HG02678 (cell line): ENCODE results near the gene CCDC171.
A peak's percentile ranks its signal among the peaks of the same experiment; 100 is the strongest.
"Not testable (repeated sequence)": the region's sequence is repeated elsewhere in the genome, so short reads cannot be mapped to it uniquely, and the experiment has no call there.

Source experiments
- ATAC-seq: cut with Tn5 transposase; IDR thresholded peaks from one replicate; pipeline ENCODE4 v1.9.1; 2021; ENCODE audit warnings: mild to moderate bottlenecking, moderate library complexity; ENCODE audit not compliant: unreplicated experiment

The CCDC171 gene

DNA sequence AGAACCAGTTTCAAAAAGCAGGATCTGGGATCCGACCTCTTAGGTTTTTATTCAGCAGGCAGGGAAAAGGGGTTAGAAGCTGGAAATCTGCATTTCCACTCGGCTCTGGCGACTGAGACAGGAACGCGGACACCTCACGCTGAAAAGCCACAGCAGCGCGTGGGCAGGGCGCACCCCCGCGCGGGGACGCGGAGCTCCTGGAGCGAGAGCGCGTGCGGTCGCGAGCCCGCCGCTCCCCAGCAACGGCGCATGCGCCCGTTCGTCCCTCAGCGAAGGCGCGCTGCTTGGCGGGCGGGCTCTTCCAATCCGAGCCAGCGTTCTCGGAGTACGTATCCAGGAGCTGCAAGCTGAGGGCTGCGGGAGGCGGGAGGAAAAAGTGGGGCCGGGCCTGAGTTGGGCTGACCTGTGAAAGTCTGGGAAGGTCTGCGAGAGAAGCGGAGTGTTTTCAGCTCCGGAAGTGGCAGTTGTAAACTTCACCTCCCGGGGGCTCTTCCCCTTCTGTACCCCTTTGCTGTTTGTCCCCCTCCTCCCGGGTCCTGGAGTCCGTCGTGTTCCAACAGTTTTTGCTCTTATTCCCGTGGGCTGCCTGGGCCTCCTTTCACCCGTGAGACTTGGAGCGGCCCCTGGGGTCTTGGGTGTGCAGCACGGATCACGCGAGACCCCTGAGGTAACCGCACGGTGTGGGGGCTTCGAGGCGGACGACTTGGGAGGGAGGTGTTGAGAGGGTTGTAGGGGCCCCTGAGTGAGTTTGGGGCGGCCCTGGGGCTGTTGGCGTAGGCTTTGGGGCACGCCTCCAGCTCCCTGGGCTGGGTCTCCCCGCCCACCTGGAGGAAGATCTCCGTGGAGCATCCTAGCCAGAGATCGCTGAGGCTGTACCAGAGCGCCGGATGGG lies at the start of gene CCDC171:
Gene CCDC171 (plus strand): TSS at position 408 of the 892 bp plus-strand sequence. CDS start 11,046 bp downstream, outside the sequence.
- ATAC-seq = peak; percentile 81

DNA sequence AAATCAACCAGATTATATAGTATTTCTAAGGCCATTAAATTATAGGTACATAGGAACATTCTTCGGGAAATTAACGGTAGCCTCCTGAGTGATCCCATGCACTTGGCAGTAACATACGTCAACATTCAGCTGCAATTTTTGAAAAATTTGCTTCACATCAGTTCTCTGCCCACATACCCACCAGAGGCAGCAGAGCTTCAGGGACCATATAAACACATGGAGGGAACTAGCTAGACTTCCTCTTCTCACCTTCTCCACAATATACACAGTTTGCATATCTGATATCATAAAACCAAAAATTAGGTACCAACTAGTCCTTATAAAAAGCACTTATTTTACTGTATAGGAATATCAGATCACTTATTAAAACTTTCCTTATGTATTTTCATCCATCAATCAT lies 46.9 kb upstream of the CCDC171 start:
- ATAC-seq = no peak

DNA sequence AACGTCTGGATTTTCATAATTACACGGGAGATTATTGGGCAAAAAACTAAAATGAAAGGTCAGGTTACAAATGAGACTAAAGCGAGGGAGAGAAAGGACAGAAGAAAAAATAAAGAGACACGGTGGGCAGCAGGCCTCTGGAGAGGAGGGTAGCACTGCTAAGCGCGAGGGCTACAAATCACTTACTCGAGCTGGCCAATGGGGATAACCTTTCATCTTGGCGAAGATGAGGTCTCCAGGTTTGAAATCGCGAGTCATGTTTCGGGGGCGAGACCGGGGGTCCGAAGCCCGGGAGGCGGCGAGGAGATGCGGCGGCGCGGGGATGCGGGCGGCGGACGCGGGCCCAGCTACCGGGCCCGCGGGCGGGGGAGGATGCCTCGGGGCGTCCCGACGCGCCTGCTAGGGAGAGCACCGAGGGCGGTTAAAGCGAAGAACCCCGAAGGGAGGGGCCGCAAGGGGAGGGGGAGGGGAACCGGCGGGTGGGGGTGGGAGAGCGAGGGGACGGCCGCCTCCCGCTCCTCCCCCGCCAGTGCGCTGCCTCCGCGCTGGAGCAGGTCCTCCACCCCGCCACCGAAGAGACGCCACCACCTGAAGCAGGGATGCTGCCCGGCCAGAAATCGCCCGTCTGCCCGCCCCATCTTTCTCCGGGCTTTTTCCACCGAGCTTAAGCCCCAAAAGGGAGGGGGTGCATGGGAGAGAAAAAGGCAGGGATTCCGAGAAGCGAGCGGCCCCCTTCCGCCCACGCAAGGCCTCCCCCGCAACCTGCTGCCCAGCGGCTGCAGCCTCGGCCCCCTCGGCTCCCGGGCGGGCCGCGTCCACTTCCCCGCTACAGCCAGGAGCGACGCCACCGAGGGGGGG lies 42.7 kb upstream of the CCDC171 start:
- ATAC-seq = peak; percentile 38

DNA sequence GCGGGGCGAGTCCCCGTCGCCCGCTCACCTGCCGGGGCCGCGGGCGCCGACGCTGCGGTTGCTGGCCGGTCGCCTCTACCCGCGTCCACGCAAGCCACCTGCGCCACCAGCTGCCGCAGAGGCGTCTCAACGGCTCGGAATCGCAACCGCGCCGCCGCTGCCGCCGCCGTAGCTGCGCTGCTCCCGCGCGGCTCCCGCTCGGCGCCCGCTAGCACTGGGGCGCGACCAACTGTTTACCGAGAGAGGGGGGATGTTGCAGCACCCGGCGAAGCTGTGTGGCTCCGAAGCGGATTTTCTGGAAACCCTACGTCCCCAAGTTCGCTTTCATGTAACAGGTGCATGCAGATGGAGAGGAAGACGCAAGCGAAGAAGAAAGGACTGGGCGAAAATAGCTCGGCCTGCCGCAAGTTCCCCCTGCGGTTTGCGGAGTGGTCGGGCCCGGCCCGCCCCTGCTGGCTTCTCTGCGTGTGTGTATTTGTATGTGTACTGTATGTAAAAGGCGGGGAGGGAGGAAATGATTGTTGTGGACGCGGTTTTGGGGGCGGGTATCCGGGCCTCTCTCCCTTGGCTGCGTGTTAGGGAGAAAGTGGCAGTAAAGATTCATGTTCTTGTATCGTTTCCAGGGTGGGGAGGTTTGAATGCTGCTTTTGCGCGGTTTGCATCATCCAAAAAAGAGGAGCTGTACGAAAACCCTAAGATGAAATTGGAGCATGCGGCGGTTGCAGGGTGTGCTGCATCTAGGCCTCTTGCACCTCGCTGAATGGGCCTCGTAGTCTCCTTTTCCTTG lies 41.9 kb upstream of the CCDC171 start, which contains the start of gene PSIP1:
Gene PSIP1 (minus strand): TSS at position 182 of the 787 bp plus-strand sequence. CDS start 782 bp downstream, outside the sequence.
- ATAC-seq = peak; percentile 76

DNA sequence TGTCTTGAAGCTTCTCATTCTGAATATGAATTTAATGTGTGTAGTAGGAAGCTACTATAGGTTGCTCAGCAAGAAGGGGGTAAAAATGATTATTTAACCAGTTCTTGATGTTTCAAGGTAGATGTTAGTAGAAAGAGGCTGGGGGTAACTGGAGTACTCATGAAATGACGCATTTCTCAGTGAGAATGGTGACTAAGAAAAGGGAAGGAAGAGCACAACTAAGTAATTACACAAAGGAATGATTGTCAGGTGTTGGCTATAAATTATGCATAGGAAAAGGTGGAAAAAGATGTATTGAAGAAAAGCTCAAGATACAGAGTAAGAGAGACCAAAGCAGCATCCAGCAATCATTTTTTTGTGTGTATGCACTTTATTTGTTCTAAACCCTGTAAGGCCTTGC lies 40.6 kb upstream of the CCDC171 start:
- ATAC-seq = no peak

DNA sequence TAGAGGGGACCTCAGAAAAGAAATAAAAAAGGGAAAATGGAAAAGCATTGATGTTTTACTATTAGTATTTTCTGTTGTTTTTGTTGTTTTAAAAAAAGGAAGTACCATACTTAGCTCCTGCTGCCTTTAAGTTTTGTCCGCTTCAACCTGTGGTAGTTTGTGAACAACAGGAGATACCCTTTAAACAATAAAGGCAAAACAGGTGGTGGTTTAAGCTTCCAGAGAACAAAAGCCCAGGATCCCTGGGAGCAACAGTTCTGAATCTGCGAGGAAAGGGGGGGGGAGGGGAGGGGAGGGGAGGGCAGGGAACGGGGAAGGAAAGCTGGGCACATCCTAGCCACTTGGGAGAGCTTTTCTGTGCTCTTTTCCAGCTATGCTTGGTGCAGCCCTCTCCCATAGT lies 40.0 kb upstream of the CCDC171 start:
- ATAC-seq = no peak

DNA sequence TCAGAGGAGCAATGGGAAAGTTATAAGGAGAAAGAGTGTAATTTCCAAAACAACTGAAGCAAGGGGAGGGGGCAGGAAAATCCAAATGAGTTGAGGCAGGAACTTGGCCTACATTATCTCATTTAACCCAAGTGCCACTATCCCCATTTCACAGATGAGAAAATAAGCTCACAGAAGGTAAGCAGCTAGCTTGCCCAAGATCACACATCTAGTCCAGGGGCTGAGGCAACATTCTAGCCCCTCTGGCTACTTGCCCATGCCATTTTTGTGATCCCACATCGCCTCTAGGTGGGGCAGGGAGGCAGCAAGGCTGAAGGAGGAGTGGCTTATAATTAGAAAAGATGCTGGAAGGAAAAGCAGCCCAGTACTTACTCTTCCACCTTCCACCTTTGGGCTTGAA lies 39.5 kb upstream of the CCDC171 start:
- no peak for ATAC-seq

DNA sequence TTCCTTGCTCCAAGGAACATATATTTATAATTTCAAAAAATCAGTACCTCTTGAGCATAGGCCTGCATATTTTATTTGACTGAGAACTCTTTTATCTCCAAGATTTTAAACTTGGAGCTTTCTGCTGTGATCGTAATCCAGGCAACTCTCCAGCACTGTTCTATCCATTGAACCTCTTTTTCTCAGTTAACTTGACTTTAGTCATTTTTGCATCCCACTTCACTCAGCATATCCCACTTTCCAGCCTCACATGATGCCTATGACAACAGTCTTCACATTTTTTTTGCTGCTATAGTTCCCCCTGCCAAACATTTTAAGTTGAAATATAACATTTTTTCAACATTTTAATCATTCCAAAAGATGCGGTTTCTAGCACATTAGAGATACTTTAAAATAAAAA lies 33.0 kb upstream of the CCDC171 start:
- ATAC-seq = no peak

DNA sequence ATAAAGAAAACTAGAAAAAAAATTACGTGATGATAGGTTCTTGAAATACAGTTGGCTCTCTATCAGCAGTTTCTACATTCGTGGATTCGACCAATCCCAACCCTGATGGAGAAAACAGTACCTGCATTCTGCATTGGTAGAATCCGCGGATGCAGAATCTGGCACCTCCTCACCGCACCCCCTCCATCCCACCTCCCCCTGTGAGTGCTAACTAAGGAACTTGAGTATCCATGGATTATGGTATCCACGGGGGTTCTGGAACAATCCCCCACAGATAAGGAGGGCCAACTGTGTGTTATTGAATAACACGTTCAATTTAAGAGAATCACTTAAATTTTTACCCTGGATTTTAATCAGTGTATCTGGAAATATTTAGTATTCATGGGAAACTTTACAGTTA lies 31.6 kb upstream of the CCDC171 start:
- no peak for ATAC-seq

DNA sequence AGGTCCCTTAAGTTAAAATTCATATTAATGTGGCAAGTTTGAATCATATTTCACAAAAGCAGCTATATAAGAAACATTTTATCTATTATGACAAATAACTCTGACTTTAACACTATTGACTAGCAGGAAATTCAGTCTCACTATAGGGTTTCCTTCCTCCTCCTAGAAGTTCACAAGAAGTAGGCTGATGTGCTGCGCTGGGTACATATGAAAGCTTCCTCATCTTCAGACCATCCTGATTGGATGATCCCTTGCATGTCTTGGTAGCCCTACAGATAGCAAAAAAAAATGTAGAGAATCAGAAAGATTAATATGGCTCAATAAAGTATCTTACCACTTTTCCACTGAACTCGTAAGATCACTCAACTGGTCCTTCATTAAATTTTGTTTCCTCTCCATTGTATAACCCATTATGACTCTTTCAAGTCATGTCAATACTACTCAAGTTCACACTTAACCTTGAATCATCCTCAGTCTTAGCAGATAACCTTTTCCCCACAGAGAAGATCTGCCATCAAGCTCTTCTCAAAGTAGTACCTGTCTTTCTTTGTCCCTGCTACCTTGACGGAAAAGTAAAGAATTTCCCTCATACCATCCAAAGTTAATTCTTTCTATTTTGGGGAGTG lies 30.6 kb upstream of the CCDC171 start:
- ATAC-seq = no peak

DNA sequence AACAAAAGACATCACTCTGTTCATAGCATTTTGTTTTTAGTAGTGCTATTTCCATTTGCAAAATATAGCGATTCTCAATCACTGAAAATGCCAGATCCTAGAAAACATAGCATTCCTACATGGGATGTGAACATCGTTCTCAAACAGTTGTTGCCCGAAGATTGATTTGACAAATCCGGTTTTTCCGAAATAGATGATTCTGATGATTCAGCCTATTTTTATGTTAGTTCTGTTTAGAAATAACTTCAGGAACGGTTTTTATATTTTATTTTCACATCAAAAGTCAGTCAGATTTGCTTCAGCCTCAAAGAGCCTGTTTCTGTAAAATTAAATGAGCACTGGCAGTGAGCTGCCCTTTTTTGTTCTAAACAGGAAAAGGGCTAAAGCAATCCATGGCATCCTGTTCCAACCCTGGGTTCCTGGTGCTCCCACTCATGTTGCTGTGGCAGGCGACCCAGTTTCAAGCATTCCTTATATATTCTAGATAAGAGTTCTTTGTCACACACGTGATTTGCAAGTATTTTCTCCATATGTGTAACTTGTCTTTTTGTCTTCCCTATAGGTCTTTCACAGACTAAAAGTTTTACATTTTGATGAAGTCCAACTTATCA lies 27.9 kb upstream of the CCDC171 start:
- ATAC-seq = no peak

DNA sequence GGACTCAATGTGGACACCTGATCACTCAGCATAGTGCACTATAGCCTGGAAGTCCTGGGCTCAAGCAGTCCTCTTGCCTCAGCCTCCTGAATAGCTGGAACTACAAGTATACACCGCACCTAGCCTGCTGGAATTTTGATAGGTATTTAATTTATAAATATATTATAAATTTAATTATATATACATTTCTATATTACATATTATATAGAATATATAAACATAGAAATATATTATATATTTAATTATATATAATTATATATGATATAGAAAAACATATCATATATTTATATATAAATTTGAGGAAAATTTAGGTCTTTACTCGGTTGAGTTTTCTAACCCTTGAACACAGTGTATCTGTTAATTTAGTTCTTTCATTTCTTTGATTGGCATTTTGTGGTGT lies 26.9 kb upstream of the CCDC171 start:
- ATAC-seq = no peak

DNA sequence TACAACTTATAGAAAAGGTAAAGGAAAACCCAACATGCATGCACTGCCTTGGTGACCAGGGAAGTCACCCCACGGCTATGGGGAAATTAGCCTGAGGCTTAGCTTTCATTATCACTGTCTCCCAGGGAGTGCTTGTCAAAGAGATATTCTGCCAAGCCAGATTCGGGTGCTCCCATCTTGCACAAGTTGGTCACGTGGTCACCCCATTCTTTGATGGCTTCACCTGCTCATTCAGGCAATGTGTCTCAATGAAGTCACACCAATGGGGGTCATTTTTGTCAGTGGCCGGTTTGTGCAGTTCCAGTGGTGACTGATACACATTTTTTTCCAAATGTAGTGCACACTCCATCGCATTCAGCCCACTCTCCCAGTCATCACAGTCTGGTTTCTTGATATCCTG lies 25.8 kb upstream of the CCDC171 start:
- ATAC-seq = not testable (repeated sequence)

DNA sequence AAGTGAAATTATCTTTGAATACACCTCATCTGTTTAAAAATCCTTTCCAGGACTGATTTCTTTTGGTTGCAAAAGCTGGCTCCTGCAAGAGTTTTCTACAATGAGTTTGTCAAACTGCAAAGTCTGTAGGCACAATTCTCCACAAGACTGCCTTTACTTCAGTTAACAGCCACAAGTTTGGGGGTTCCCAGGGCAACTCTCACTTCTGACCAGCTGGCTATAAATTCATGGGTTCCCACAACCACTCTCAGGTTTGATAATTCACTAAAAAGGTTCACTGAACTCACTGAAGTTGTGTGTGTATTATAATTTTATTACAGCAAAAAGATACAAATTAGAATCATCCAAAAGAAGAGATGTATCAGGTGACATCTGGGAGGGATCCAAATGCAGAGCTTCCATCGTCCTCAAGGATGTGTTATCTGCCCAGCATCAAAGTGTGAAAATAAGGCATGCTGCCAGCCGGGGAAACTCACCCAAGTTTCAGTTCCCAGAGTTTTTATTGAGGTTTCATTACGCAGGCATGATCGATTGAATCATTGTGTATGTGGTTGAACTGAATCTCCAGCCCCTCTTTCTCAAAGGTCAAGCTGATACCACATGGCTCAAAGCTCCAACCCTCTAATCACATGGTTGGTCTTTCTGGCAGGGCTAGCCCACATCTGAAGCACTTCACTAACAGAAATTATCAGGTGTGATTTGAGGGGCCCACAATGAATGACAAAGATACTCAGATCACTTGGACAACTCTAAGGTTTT lies 23.1 kb upstream of the CCDC171 start:
- peak; percentile 82 for ATAC-seq

DNA sequence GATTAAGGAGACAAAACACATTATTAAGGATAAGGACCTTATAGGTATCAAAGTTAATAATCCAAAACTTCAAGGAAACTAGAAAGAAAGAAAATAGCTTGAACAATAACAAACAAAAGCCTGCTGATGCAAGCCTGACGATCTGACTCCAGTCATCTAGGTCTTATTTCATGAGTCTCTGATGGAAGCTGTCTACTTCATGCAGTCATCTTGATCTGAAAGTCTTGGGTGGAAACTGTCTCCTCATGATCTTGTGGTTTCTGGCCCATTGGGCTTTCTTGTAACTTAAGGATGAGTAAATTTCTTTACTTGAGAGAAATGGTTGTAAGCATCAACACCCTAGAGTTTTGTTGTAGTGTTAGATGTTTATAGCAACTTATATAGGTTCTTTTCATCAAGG lies 21.5 kb upstream of the CCDC171 start:
- ATAC-seq = no peak

DNA sequence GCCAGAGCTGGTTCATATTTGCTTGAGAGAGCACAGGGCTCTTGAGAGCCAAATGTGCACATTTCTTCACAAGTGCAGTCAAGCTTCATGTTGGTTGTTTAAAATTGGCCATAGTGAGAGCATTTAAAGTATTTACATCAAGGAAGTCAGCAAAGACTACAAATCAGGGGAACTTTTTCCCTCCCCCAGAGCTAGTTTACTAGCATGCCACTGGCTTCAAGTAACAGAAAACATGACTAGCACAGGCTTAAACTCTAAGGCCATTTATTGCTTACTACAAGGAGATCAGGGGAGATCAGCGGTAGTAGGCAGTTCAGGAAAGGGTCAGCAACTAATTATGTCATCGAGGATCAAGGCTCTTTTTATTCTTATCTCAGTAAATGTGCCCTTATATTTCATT lies 11.0 kb upstream of the CCDC171 start:
- no peak for ATAC-seq

DNA sequence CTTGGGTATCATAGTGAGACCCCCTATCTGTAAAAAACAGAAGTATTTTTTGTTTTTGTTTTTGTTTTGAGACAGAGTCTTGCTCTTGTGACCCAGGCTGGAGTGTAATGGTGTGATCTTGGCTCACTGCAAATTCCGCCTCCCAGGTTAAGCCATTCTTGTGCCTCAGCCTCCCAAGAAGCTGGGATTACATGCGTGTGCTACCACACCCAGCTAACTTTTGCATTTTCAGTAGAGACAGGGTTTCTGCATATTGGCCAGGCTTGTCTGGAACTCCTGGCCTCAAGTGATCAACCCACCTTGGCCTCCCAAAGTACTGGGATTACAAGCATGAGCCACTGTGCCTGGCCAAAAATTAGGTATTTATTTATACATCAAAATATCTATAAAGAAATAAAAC lies 10.2 kb upstream of the CCDC171 start:
- no peak for ATAC-seq

DNA sequence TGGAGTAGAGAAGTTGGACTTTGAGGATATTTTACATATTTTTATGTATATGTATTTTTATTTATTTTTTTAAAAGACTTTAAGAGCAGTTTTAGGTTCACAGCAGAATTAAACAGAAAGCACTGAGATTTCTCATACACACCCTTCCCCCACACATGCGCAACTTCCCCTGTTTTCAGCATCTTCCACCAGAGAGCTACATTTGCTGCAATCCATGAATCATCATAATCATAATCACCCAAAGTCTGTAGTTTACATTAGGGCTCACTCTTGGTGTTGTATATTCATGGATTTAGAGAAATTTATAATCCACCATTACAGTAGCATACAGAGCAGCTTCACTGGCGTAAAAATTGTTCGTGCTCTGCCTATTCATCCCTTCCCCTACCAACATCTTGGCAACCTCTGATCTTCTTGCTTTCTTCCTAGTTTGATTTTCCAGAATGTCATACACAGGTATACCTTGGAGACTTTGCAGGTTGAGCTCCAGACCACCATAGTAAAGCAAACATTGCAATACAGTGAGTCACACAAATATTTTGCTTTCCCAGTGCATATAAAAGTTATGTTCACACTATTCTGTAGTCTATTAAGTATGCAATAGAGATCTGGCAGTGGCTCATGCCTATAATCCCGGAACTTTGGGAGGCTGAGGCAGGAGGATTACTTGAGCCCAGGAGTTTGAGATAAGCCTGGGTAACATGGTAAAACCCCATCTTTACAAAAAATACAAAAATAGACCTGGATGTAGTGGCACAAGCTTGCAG lies 9.6 kb upstream of the CCDC171 start:
- no peak for ATAC-seq

DNA sequence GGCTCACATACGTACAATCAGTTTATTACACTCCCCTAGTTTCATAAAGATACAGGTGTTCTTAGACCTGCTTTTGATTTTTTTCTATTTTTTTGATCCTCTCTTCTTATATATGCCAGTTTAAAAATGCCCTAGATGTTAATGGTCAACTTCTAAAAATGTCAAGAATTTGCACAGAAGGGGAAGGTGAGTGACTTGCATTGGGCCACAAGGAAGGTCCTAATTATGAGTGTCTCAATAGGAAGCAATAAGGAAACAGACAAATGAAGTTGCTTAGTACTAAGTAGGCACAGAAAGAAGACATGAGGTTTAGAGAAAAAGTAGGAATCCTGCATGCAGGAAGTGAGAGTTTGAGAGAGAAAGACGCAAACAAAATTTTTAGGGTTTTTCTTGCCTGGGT lies 3.2 kb upstream of the CCDC171 start:
- no peak for ATAC-seq
